IMR-90 (cell line): ENCODE measurements around the gene INO80. TPM values are rescaled to one million over a fixed set of nuclear protein-coding genes. Genes with fewer than 3 reads are reported as not detected.

Experiments used
- ATAC-seq: fragments of 200-7000 bp; cut with Tn5 transposase; 2 replicates; pipeline ENCODE4 v1.9.1; 2020; ENCODE audit warnings: low read depth, mild to moderate bottlenecking, moderate library complexity
- BruUV-seq: library from RNA; stranded (reverse); fragments of 400-500 nt; replicated peaks from 2 replicates; lab custom pipeline; 2021; lab: Mats Ljungman, UMichigan
- CTCF ChIA-PET: fragments of 300-600 bp; formaldehyde crosslinking; extraction: SDS; loops from one replicate; lab custom pipeline; 2021; ENCODE audit warnings: antibody characterized with exemption; lab: Yijun Ruan, JAX
- POLR2A ChIA-PET: fragments of 300-600 bp; sonication (Branson Sonifier 250); formaldehyde crosslinking; loops from one replicate; lab custom pipeline; 2022; ENCODE audit warnings: antibody characterized with exemption; ENCODE audit not compliant: unreplicated experiment; lab: Charles Lee
- DNase-seq: peaks from one replicate; pipeline ENCODE4 v3.0.0; 2013
- H2AFZ ChIP-seq: replicated peaks from 2 replicates; pipeline ENCODE3; 2013; ENCODE audit warnings: low read length, mild to moderate bottlenecking; ENCODE audit not compliant: poor library complexity
- H2AK5ac ChIP-seq: 2 replicates; pipeline ENCODE4 v1.6.1; 2013; ENCODE audit warnings: low read depth, low read length, inconsistent platforms
- H2AK9ac ChIP-seq: replicated peaks from 2 replicates; pipeline ENCODE3; 2013; ENCODE audit warnings: mild to moderate bottlenecking, low read depth, low read length, moderate library complexity; ENCODE audit not compliant: poor library complexity
- H2BK120ac ChIP-seq: 2 replicates; pipeline ENCODE4 v1.6.1; 2013; ENCODE audit warnings: low read depth, low read length, inconsistent platforms
- H2BK15ac ChIP-seq: 3 replicates; pipeline ENCODE4 v1.6.1; 2013; ENCODE audit warnings: low read depth, low read length, inconsistent platforms
- H2BK20ac ChIP-seq: 2 replicates; pipeline ENCODE4 v1.6.1; 2013; ENCODE audit warnings: low read depth, mild to moderate bottlenecking, inconsistent platforms, low read length, moderate library complexity
- H2BK5ac ChIP-seq: 2 replicates; pipeline ENCODE4 v1.6.1; 2013; ENCODE audit warnings: mild to moderate bottlenecking, low read depth, low read length, inconsistent platforms; ENCODE audit not compliant: poor library complexity, severe bottlenecking
- H3K14ac ChIP-seq: replicated peaks from 2 replicates; pipeline ENCODE4 v1.6.1; 2013; ENCODE audit warnings: low read depth, low read length, inconsistent platforms
- H3K18ac ChIP-seq: 2 replicates; pipeline ENCODE4 v1.6.1; 2013; ENCODE audit warnings: low read depth, low read length, control low read depth
- H3K23ac ChIP-seq: 2 replicates; pipeline ENCODE4 v1.6.1; 2013; ENCODE audit warnings: low read depth, low read length, inconsistent platforms
- H3K27ac ChIP-seq: 2 replicates; pipeline ENCODE4 v1.5.1; 2013; ENCODE audit warnings: mild to moderate bottlenecking, control low read depth, low read length; ENCODE audit not compliant: insufficient read depth
- H3K27me3 ChIP-seq: 2 replicates; pipeline ENCODE4 v1.6.1; 2013; ENCODE audit warnings: low read length; ENCODE audit not compliant: control insufficient read depth, insufficient read depth
- H3K36me3 ChIP-seq: 2 replicates; pipeline ENCODE4 v1.6.1; 2013; ENCODE audit warnings: low read length, mixed read lengths; ENCODE audit not compliant: control insufficient read depth, insufficient read depth
- H3K4ac ChIP-seq: 2 replicates; pipeline ENCODE4 v1.6.1; 2013; ENCODE audit warnings: low read depth, low read length, inconsistent platforms
- H3K4me1 ChIP-seq: 2 replicates; pipeline ENCODE4 v1.6.1; 2013; ENCODE audit warnings: low read length, mixed read lengths; ENCODE audit not compliant: control insufficient read depth, insufficient read depth
- H3K4me2 ChIP-seq: 2 replicates; pipeline ENCODE4 v1.6.1; 2013; ENCODE audit warnings: low read depth, mild to moderate bottlenecking, control low read depth, low read length, moderate library complexity
- H3K4me3 ChIP-seq: 2 replicates; pipeline ENCODE4 v1.5.1; 2013; ENCODE audit warnings: low read depth, mild to moderate bottlenecking, control low read depth, low read length, moderate library complexity; ENCODE audit not compliant: insufficient read depth
- H3K56ac ChIP-seq: 2 replicates; pipeline ENCODE4 v1.6.1; 2013; ENCODE audit warnings: low read length, inconsistent platforms; ENCODE audit not compliant: insufficient read depth; ENCODE audit errors: extremely low read depth
- H3K79me1 ChIP-seq, 2 experiments: 2 replicates each; pipeline ENCODE4 v1.6.1; 2013; ENCODE audit warnings: low read length in 2 of 2, inconsistent platforms in 1 of 2, low read depth in 1 of 2
- H3K9ac ChIP-seq: 2 replicates; pipeline ENCODE4 v1.6.1; 2013; ENCODE audit warnings: low read depth, low read length, control low read depth
- H3K9me1 ChIP-seq: 2 replicates; pipeline ENCODE4 v1.6.1; 2013; ENCODE audit warnings: low read length, inconsistent platforms; ENCODE audit not compliant: insufficient read depth
- H3K9me3 ChIP-seq: 2 replicates; pipeline ENCODE4 v1.6.1; 2013; ENCODE audit warnings: low read length; ENCODE audit not compliant: control insufficient read depth, insufficient read depth
- H4K20me1 ChIP-seq: 2 replicates; pipeline ENCODE4 v1.6.1; 2013; ENCODE audit warnings: low read length, inconsistent platforms; ENCODE audit not compliant: insufficient read depth
- H4K5ac ChIP-seq: 2 replicates; pipeline ENCODE4 v1.6.1; 2013; ENCODE audit warnings: mild to moderate bottlenecking, low read depth, low read length, control low read depth
- H4K8ac ChIP-seq, 2 experiments: 2 replicates each; pipeline ENCODE4 v1.6.1; 2013; ENCODE audit warnings: low read depth in 2 of 2, low read length in 2 of 2, control low read depth in 1 of 2, inconsistent platforms in 1 of 2
- H4K91ac ChIP-seq: 2 replicates; pipeline ENCODE4 v1.6.1; 2013; ENCODE audit warnings: low read depth, low read length, inconsistent platforms; ENCODE audit not compliant: insufficient read depth
- BHLHE40 ChIP-seq: fragments of 150-350 bp; IDR thresholded peaks from 2 replicates; pipeline ENCODE4 v1.6.1; 2016; ENCODE audit warnings: mild to moderate bottlenecking, low read depth, low read length
- CEBPB ChIP-seq: IDR thresholded peaks from 2 replicates; pipeline ENCODE4 v1.6.1; 2012; ENCODE audit warnings: low read depth, low read length, improper control_type of control experiment
- ELK1 ChIP-seq: fragments of 150-350 bp; IDR thresholded peaks from 2 replicates; pipeline ENCODE4 v1.6.1; 2016; ENCODE audit warnings: low read depth, mild to moderate bottlenecking, low read length, moderate library complexity, borderline replicate concordance
- FOS ChIP-seq: fragments of 150-350 bp; IDR thresholded peaks from 2 replicates; pipeline ENCODE4 v1.6.1; 2016; ENCODE audit warnings: low read depth, low read length
- MAFK ChIP-seq: IDR thresholded peaks from 2 replicates; pipeline ENCODE4 v1.6.1; 2012; ENCODE audit warnings: low read depth, low read length, improper control_type of control experiment
- MAZ ChIP-seq: IDR thresholded peaks from 2 replicates; pipeline ENCODE4 v1.6.1; 2012; ENCODE audit warnings: low read depth, mild to moderate bottlenecking, low read length, improper control_type of control experiment, moderate library complexity, borderline replicate concordance
- MXI1 ChIP-seq: IDR thresholded peaks from 2 replicates; pipeline ENCODE4 v1.6.1; 2012; ENCODE audit warnings: low read depth, mild to moderate bottlenecking, low read length, moderate library complexity, borderline replicate concordance
- POLR2A ChIP-seq: IDR thresholded peaks from 2 replicates; pipeline ENCODE4 v1.6.1; 2012; ENCODE audit warnings: mild to moderate bottlenecking, low read depth, low read length
- RAD21 ChIP-seq: IDR thresholded peaks from 2 replicates; pipeline ENCODE4 v1.6.1; 2012; ENCODE audit warnings: low read length, improper control_type of control experiment
- RCOR1 ChIP-seq: IDR thresholded peaks from 2 replicates; pipeline ENCODE4 v1.6.1; 2012; ENCODE audit warnings: mild to moderate bottlenecking, low read length, improper control_type of control experiment; ENCODE audit not compliant: insufficient replicate concordance
- RFX5 ChIP-seq: IDR thresholded peaks from 2 replicates; pipeline ENCODE4 v1.8.0; 2012; ENCODE audit warnings: low read depth, mild to moderate bottlenecking, low read length, moderate library complexity
- USF2 ChIP-seq: fragments of 150-350 bp; IDR thresholded peaks from 2 replicates; pipeline ENCODE4 v1.6.1; 2017; ENCODE audit warnings: mild to moderate bottlenecking, antibody characterized with exemption, low read length, low read depth
- WGBS, 2 experiments: methylation state at CpG; one replicate each; pipeline versions ENCODE4 v1.1.5 to v1.1.7; 2013; ENCODE audit warnings: missing lambda C conversion rate in 2 of 2; ENCODE audit not compliant: insufficient read length in 1 of 2; ENCODE audit errors: extremely low coverage in 2 of 2; 5-methylcytosine and 5-hydroxymethylcytosine counted together
- dilution Hi-C: fragments of 300-500 bp; cut with HindIII; formaldehyde crosslinking; loops from one replicate; pipeline ENCODE4 v1.14.3; 2018; ENCODE audit warnings: low sequenced_read_pairs; ENCODE audit not compliant: unreplicated experiment
- in situ Hi-C: fragments of 300-500 bp; cut with MboI; formaldehyde crosslinking; loops from 3 replicates; pipeline ENCODE4 v1.14.3; 2019; ENCODE audit warnings: low sequenced_read_pairs, inconsistent platforms, mixed read lengths
- intact Hi-C: fragments of 100-400 bp; cut with micrococcal nuclease; formaldehyde crosslinking; loops from 2 replicates; pipeline ENCODE4 v1.10.0; 2022
- polyA plus RNA-seq, 3 experiments: library from polyadenylated mRNA; depleted of rRNA; stranded (reverse); fragments of >200 nt; gene quantifications; 2 replicates each; pipeline ENCODE4 v1.2.3, GENCODE V29; 2012; ENCODE audit warnings: low replicate concordance in 1 of 3
- total RNA-seq: library from RNA; depleted of rRNA; stranded (reverse); fragments of >200 nt; gene quantifications from 2 replicates; pipeline ENCODE4 v1.2.3, GENCODE V29; 2012

INO80 gene
- total and polyA plus RNA-seq, 2 of the 4 experiments (the other 2 are of a cell fraction) = 6.0 to 13.3 TPM

GRCh38 chr15:40957581-40958051 lies 158.5 kb downstream of the INO80 start:
- no peak overlapping the region for H3K4me3 ChIP-seq
- H3K4me2 ChIP-seq = no peak overlapping the region
- ATAC-seq (no peak), DNase-seq (no peak)
- dilution Hi-C loops (no loop called here), intact Hi-C loops (no loop called here), in situ Hi-C loops (no loop called here)
- peak overlapping the region; percentile 68 for H2AK9ac ChIP-seq
- H2BK20ac ChIP-seq = no peak overlapping the region
- no TSS peak for BruUV-seq
- H2BK5ac ChIP-seq = peak overlapping the region; percentile 51
- peak overlapping the region in 1 of 2 experiments; percentile 62; a peak in 2 of 4 replicates for H4K8ac ChIP-seq
- WGBS, 2 experiments = 83% methylated on average over 2 of the region's 9 CpGs; no CpG with 5 or more reads in 1 of the 2 experiments
- H3K9me3 ChIP-seq = no peaks in the 10 kb centered on the region
- H3K27me3 ChIP-seq = no peaks in the 10 kb centered on the region
- H4K5ac ChIP-seq = no peak overlapping the region
- POLR2A ChIA-PET = interaction anchor here (1.3 kb wide), 1 partner anchor 62 kb away, joined by 3 read pairs; no protein-coding TSS in a partner anchor
- peak overlapping the region; percentile 50; the same call in 1 of the 2 replicates for H3K4ac ChIP-seq
- H3K27ac ChIP-seq = no peak overlapping the region
- H4K20me1 ChIP-seq = peaks cover 55% of the 10 kb centered on the region
- no peak overlapping the region for H3K9ac ChIP-seq
- TF ChIP-seq CEBPB (no peak), POLR2A (no peak), USF2 (no peak), BHLHE40 (no peak), FOS (no peak), MXI1 (no peak), MAFK (no peak), MAZ (no peak), RFX5 (no peak), ELK1 (no peak), RAD21 (no peak), RCOR1 (no peak)
- H4K91ac ChIP-seq = no peak overlapping the region
- peak overlapping the region; percentile 60 for H2AFZ ChIP-seq
- peak overlapping the region; percentile 62; the same call in 1 of the 2 replicates for H2AK5ac ChIP-seq
- H3K56ac ChIP-seq = no peak overlapping the region
- H3K9me1 ChIP-seq = peaks cover 28% of the 10 kb centered on the region
- H3K4me1 ChIP-seq = peaks cover 26% of the 10 kb centered on the region
- H3K14ac ChIP-seq = peak overlapping the region; percentile 82; the same call in 1 of the 2 replicates
- H3K18ac ChIP-seq = no peak overlapping the region
- no peak overlapping the region; the same call in 1 of the 2 replicates for H2BK120ac ChIP-seq
- H2BK15ac ChIP-seq = no peak overlapping the region
- H3K23ac ChIP-seq = peak overlapping the region; percentile 7; the same call in 1 of the 2 replicates
- H3K36me3 ChIP-seq = peaks cover 28% of the 10 kb centered on the region
- CTCF ChIA-PET = interaction anchor here (1.9 kb wide), 1 partner anchor 61 kb away, joined by 4 read pairs; no protein-coding TSS in a partner anchor
- peaks cover 15 to 51% of the 10 kb centered on the region in 2 experiments for H3K79me1 ChIP-seq
